Calu3 (cell line): Measurements from ENCODE around the gene SSTR1. TPM values are rescaled to one million over a fixed set of nuclear protein-coding genes. Genes with fewer than 3 reads are reported as not detected.
A peak's percentile ranks its signal among the peaks of the same experiment; 100 is the strongest.

Source experiments
- Bru-seq: library from RNA; stranded (reverse); fragments of 400-500 nt; gene quantifications from one replicate; lab custom pipeline; 2021; lab: Mats Ljungman, UMichigan
- BruChase-seq, 2 experiments: library from RNA; stranded (reverse); fragments of 400-500 nt; gene quantifications; one replicate each; lab custom pipeline; 2021; lab: Mats Ljungman, UMichigan
- BruUV-seq: library from RNA; stranded (reverse); fragments of 400-500 nt; replicated peaks from 2 replicates; lab custom pipeline; 2021; lab: Mats Ljungman, UMichigan
- CTCF ChIA-PET: fragments of 300-600 bp; sonication (Branson Sonifier 250); formaldehyde crosslinking; loops from one replicate; lab custom pipeline; 2022; ENCODE audit warnings: antibody characterized with exemption; lab: Charles Lee
- DNase-seq: peaks from one replicate; pipeline ENCODE4 v3.0.0; 2022
- H3K27ac Mint-ChIP-seq: one replicate; pipeline ENCODE4 v1.8.0; 2022; ENCODE audit warnings: mixed read lengths; ENCODE audit not compliant: unreplicated experiment
- H3K27me3 Mint-ChIP-seq: one replicate; pipeline ENCODE4 v1.8.0; 2022; ENCODE audit warnings: mixed read lengths; ENCODE audit not compliant: unreplicated experiment
- H3K36me3 Mint-ChIP-seq: one replicate; pipeline ENCODE4 v1.8.0; 2022; ENCODE audit warnings: mild to moderate bottlenecking, moderate library complexity, mixed read lengths; ENCODE audit not compliant: insufficient read depth, unreplicated experiment
- H3K4me1 Mint-ChIP-seq: one replicate; pipeline ENCODE4 v1.8.0; 2022; ENCODE audit warnings: mild to moderate bottlenecking, low read depth, mixed read lengths; ENCODE audit not compliant: unreplicated experiment
- H3K4me3 Mint-ChIP-seq: one replicate; pipeline ENCODE4 v1.8.0; 2022; ENCODE audit warnings: mild to moderate bottlenecking, low read depth, moderate library complexity, mixed read lengths; ENCODE audit not compliant: unreplicated experiment
- H3K9me3 Mint-ChIP-seq: one replicate; pipeline ENCODE4 v1.8.0; 2022; ENCODE audit warnings: low read depth, mixed read lengths; ENCODE audit not compliant: unreplicated experiment
- intact Hi-C: fragments of 100-400 bp; cut with micrococcal nuclease; formaldehyde crosslinking; loops from one replicate; pipeline ENCODE4 v1.10.0; 2022; ENCODE audit not compliant: unreplicated experiment
- long read RNA-seq: library from polyadenylated mRNA; stranded (forward); transcript quantifications from one replicate; pipeline ENCODE4 v2.0.0, GENCODE V29; 2022
- total RNA-seq: library from RNA; stranded (reverse); gene quantifications from 2 replicates; pipeline ENCODE4 v1.2.3, GENCODE V29; 2022
- TF ChIP-seq, protein P1 (sequence below): fragments of 200-600 bp; IDR thresholded peaks from one replicate; pipeline ENCODE4 v1.8.0; 2022; ENCODE audit warnings: antibody characterized with exemption; ENCODE audit not compliant: unreplicated experiment

Gene SSTR1, protein sequence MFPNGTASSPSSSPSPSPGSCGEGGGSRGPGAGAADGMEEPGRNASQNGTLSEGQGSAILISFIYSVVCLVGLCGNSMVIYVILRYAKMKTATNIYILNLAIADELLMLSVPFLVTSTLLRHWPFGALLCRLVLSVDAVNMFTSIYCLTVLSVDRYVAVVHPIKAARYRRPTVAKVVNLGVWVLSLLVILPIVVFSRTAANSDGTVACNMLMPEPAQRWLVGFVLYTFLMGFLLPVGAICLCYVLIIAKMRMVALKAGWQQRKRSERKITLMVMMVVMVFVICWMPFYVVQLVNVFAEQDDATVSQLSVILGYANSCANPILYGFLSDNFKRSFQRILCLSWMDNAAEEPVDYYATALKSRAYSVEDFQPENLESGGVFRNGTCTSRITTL
- 0.24 TPM in 2 replicates for total RNA-seq
- percentile 20 among the genes with signal in this experiment for Bru-seq, nascent RNA
- BruChase-seq, experiment 1, labeled RNA remaining after a 6-hour chase = percentile 25 among the genes with signal in this experiment
- percentile 15 among the genes with signal in this experiment for BruChase-seq, experiment 2, labeled RNA remaining after a 2-hour chase
- long read RNA-seq = 0 reads

DNA sequence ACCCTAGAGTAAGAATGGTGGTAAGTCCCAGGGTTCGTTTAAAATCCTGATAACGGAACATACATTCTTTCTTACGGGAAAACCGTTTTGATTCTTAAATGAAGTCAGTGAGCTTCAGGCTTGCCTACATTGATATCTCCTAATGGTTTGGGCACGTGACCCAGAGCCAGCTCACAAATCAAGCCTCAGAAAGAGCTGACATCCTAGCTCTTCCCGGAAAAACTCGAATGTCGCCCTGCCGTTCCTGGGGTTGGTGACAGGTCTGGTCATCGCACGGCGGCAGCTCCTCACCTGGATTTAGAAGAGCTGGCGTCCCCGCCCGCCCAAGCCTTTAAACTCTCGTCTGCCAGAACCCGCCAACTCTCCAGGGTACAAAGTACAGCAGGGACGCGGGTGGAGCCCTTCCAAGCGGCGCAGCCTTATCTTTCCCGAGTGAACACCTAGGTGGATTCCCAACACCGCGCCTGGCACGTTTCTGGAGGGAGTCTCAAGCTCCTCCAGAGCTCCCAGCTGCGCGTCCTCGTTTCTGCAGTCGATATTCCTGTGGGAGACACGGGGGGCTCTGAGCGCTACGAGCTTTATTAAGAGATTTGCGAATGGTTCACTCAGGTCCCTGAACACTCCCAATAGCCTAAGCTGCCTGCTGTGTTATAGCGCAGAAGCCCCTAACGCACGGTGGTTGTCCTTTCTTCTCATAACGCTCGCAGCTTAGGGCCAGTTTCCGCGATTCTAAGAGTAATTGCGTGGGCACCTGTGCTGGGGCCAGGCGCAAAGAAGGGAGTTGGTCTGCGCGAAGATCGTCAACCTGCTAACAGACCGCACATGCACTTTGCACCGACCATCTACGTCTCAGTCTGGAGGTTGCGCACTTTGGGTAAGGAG is at the start of gene SSTR1:
Gene SSTR1 (plus strand): TSS at position 169 of the 882 bp plus-strand sequence. CDS start 1,486 bp downstream, outside the sequence.
- CTCF ChIA-PET = interaction anchor here (0.8 to 1.1 kb wide), 2 partner anchors 10 to 11 kb away, joined by 3 read pairs; no protein-coding TSS in a partner anchor
- peak within 1 kb of the TSS; percentile 78 for H3K4me3 Mint-ChIP-seq

DNA sequence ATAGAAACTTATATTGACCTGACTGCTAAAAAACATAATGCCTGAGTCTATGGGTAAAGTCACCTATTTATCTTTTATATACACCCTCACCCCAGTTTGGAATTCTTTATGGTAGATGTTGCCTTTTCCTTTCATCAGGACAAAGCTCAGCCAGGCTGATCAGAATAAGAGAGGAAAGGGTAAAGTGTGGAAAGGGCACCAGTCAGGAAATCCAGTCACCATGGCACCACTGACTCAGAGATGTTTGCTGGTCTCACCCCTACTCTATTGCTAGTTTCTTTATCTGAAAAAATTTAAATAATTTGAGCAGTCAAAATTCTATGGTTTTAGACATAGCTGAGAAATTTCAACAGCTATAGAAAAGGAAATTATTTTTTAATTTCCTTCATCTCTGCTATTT is 49.2 kb upstream of the SSTR1 start:
- BruUV-seq = no TSS peak

More for the DNA sequence above, at the start of gene SSTR1:
- Mint-ChIP-seq H3K9me3 (peaks cover 2% of the 10 kb centered on the region), H3K4me1 (peaks cover 7% of the 10 kb centered on the region), H3K36me3 (peaks cover 14% of the 10 kb centered on the region), H3K27me3 (peaks cover 45% of the 10 kb centered on the region), H3K27ac (peak within 1 kb of the TSS; percentile 24)
- no TSS peak for BruUV-seq
- TF ChIP-seq, protein P1, sequence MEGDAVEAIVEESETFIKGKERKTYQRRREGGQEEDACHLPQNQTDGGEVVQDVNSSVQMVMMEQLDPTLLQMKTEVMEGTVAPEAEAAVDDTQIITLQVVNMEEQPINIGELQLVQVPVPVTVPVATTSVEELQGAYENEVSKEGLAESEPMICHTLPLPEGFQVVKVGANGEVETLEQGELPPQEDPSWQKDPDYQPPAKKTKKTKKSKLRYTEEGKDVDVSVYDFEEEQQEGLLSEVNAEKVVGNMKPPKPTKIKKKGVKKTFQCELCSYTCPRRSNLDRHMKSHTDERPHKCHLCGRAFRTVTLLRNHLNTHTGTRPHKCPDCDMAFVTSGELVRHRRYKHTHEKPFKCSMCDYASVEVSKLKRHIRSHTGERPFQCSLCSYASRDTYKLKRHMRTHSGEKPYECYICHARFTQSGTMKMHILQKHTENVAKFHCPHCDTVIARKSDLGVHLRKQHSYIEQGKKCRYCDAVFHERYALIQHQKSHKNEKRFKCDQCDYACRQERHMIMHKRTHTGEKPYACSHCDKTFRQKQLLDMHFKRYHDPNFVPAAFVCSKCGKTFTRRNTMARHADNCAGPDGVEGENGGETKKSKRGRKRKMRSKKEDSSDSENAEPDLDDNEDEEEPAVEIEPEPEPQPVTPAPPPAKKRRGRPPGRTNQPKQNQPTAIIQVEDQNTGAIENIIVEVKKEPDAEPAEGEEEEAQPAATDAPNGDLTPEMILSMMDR = no peak
- DNase-seq = peak; percentile 23
- intact Hi-C loops = no loop called here

DNA sequence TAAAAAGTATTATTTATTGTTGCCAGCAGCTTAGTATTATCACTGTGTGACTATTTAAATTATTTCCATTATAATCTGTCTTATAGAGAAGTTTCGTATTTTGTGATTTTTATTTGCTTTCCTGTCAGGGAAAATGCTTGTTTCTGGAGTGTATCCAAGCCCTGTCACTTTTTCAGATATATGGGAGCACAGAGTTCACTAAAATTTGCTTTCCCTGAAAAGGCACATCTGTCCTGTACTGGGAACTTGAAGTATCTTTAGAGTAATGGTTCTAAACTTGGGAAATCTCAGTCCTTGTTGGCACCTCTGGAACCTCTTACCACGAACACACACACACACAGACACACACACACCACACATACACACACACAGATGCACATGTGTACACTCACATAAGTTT is 39.3 kb upstream of the SSTR1 start:
- no TSS peak for BruUV-seq
- CTCF ChIA-PET = no interaction called here
- intact Hi-C loops = no loop called here
- Mint-ChIP-seq H3K4me3 (no peak overlapping the region), H3K27ac (no peak overlapping the region), H3K9me3 (no peaks in the 10 kb centered on the region), H3K36me3 (no peaks in the 10 kb centered on the region), H3K27me3 (no peaks in the 10 kb centered on the region), H3K4me1 (peaks cover 16% of the 10 kb centered on the region)
- TF ChIP-seq, protein P1 = no peak
- DNase-seq = no peak

More for the DNA sequence above, 49.2 kb upstream of the SSTR1 start:
- no peaks in the 10 kb centered on the region for H3K9me3 Mint-ChIP-seq
- no peak for DNase-seq
- no peaks in the 10 kb centered on the region for H3K27me3 Mint-ChIP-seq
- H3K27ac Mint-ChIP-seq = no peak overlapping the region
- H3K4me3 Mint-ChIP-seq = no peak overlapping the region
- intact Hi-C loops = no loop called here
- TF ChIP-seq, protein P1 = no peak
- no peaks in the 10 kb centered on the region for H3K36me3 Mint-ChIP-seq
- CTCF ChIA-PET = no interaction called here
- no peaks in the 10 kb centered on the region for H3K4me1 Mint-ChIP-seq

DNA sequence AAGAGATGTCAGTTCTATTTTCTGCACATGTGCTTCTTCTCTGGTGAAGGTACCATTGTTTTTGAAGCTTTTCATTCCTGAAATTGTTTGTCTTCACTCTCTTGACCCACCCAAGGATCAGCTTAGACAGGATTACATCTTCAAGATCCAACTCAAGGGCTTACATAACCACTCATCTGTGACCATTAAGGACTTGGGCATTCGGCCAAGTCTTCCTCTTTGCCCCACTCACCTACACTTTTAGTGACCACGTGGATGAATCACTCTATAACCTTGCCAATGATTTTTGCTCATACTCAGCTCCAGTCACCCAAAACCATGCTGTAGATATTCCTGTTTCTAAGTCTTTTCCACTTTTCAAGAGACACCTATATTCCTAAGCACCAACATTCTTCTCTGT is 36.5 kb upstream of the SSTR1 start:
- CTCF ChIA-PET = no interaction called here
- no peak overlapping the region for H3K4me3 Mint-ChIP-seq
- no peaks in the 10 kb centered on the region for H3K27me3 Mint-ChIP-seq
- intact Hi-C loops = no loop called here
- H3K4me1 Mint-ChIP-seq = peaks cover 27% of the 10 kb centered on the region
- no TSS peak for BruUV-seq
- H3K27ac Mint-ChIP-seq = no peak overlapping the region
- no peak for DNase-seq
- TF ChIP-seq, protein P1 = no peak
- H3K9me3 Mint-ChIP-seq = no peaks in the 10 kb centered on the region
- H3K36me3 Mint-ChIP-seq = no peaks in the 10 kb centered on the region
